K562 (cell line): ENCODE data around the gene MCAT. TPM values are rescaled to one million over a fixed set of nuclear protein-coding genes. Genes with fewer than 3 reads are reported as not detected.
A peak's percentile ranks its signal among the peaks of the same experiment; 100 is the strongest.

ENCODE experiments used
- ATF1 ChIP-seq, 2 experiments: fragments of 450-650 bp in 1 of 2; IDR thresholded peaks; 2 replicates each; pipeline ENCODE4 v1.6.1; 2016; ENCODE audit warnings: missing compliant biosample characterization in 1 of 2, missing genetic modification characterization in 1 of 2
- HMGN3 ChIP-seq: IDR thresholded peaks from 2 replicates; pipeline ENCODE4 v1.6.1; 2011; ENCODE audit warnings: borderline replicate concordance, low read depth, mild to moderate bottlenecking, mixed read lengths, low read length; ENCODE audit not compliant: insufficient read length; ENCODE audit errors: extremely low read depth
- JUNB ChIP-seq: fragments of 450-650 bp; formaldehyde crosslinking; conservative IDR thresholded peaks from 2 replicates; pipeline ENCODE4 v1.4.0; 2020; ENCODE audit warnings: mild to moderate bottlenecking
- KLF10 ChIP-seq: fragments of 250-450 bp; sonication (Bioruptor Pico); IDR thresholded peaks from 2 replicates; pipeline ENCODE4 v1.6.1; 2021; ENCODE audit warnings: matching md5 sums
- MCM3 ChIP-seq: fragments of 450-650 bp; IDR thresholded peaks from 2 replicates; pipeline ENCODE4 v1.6.1; 2016
- NBN ChIP-seq: fragments of 450-650 bp; IDR thresholded peaks from 2 replicates; pipeline ENCODE4 v1.6.1; 2016; ENCODE audit warnings: low read depth, mild to moderate bottlenecking
- NR2C2 ChIP-seq, 2 experiments: fragments of 200-800 bp in 1 of 2; sonication (Bioruptor generic) in 1 of 2; sonication (generic) in 1 of 2; formaldehyde crosslinking in 1 of 2; IDR thresholded peaks; 2 replicates each; pipeline versions ENCODE4 v1.6.1 to v1.8.0; 2016 to 2022; ENCODE audit warnings: mild to moderate bottlenecking in 1 of 2, missing compliant biosample characterization in 1 of 2, missing genetic modification characterization in 1 of 2, missing genetic modification reagents in 1 of 2
- PRMT5 ChIP-seq: sonication (generic); formaldehyde crosslinking; IDR thresholded peaks from 2 replicates; pipeline ENCODE4 v1.5.0; 2020; ENCODE audit warnings: missing genetic modification reagents
- RFX1 ChIP-seq: fragments of 450-650 bp; IDR thresholded peaks from 2 replicates; pipeline ENCODE4 v1.6.1; 2016; ENCODE audit warnings: mild to moderate bottlenecking, moderate library complexity
- RFX5 ChIP-seq: IDR thresholded peaks from 2 replicates; pipeline ENCODE4 v1.6.1; 2011; ENCODE audit warnings: low read depth, mild to moderate bottlenecking, improper control_type of control experiment, low read length
- SIN3B ChIP-seq: fragments of 450-650 bp; IDR thresholded peaks from 2 replicates; pipeline ENCODE4 v1.6.1; 2017; ENCODE audit warnings: low read depth, mild to moderate bottlenecking, moderate library complexity
- SMC3 ChIP-seq: conservative IDR thresholded peaks from 2 replicates; pipeline ENCODE4 v1.6.1; 2011; ENCODE audit warnings: low read depth, low read length, improper control_type of control experiment; ENCODE audit not compliant: insufficient read depth
- TAF1 ChIP-seq: IDR thresholded peaks from 2 replicates; pipeline ENCODE4 v1.6.1; 2011; ENCODE audit warnings: mild to moderate bottlenecking, low read length, moderate library complexity; ENCODE audit not compliant: insufficient read depth, control insufficient read depth, severe bottlenecking; ENCODE audit errors: extremely low read depth
- TAF7 ChIP-seq: fragments of 450-650 bp; IDR thresholded peaks from 2 replicates; pipeline ENCODE4 v1.6.1; 2016; ENCODE audit warnings: missing genetic modification characterization, missing compliant biosample characterization
- TARDBP ChIP-seq: fragments of 450-650 bp; IDR thresholded peaks from 2 replicates; pipeline ENCODE4 v1.6.1; 2016
- USF1 ChIP-seq: sonication (generic); formaldehyde crosslinking; IDR thresholded peaks from 2 replicates; pipeline ENCODE4 v1.9.0; 2022; ENCODE audit warnings: mild to moderate bottlenecking, missing genetic modification reagents
- VEZF1 ChIP-seq: fragments of 200-800 bp; sonication (Bioruptor generic); IDR thresholded peaks from 2 replicates; pipeline ENCODE4 v1.6.1; 2017; ENCODE audit warnings: missing genetic modification characterization, missing compliant biosample characterization
- ZNF212 ChIP-seq: fragments of 450-650 bp; formaldehyde crosslinking; IDR thresholded peaks from 2 replicates; pipeline ENCODE4 v1.4.0; 2020; ENCODE audit warnings: mild to moderate bottlenecking
- ZNF316 ChIP-seq: fragments of 450-650 bp; IDR thresholded peaks from 2 replicates; pipeline ENCODE4 v1.6.1; 2016
- ZNF766 ChIP-seq: fragments of 200-800 bp; sonication (Bioruptor generic); conservative IDR thresholded peaks from 2 replicates; pipeline ENCODE4 v1.6.1; 2016; ENCODE audit warnings: missing genetic modification characterization, missing compliant biosample characterization
- polyA plus RNA-seq, 8 experiments: library from polyadenylated mRNA; depleted of rRNA in 4 of 8; stranded (reverse) in 5 of 8; unstranded in 3 of 8; fragments of >200 nt; fragmentation: Nextera tagmentation in 2 of 8; fragmentation: Illumina TruSeq in 1 of 8; extraction: Ambion mirVana in 2 of 8; extraction: Trizol in 1 of 8; gene quantifications; 2 replicates each; pipeline versions ENCODE4 v1.2.1 to v1.2.3, GENCODE V29; 2011 to 2014; ENCODE audit warnings: inconsistent platforms in 1 of 8, missing spikeins in 1 of 8
- total RNA-seq, 7 experiments: library from RNA; depleted of rRNA in 6 of 7; stranded (reverse); fragments of >200 nt in 6 of 7; fragmentation: Illumina TruSeq in 2 of 7; extraction: Trizol in 2 of 7; gene quantifications; 2 replicates each; pipeline versions ENCODE4 v1.2.1 to v1.2.3, GENCODE V29; 2011 to 2021; ENCODE audit warnings: low replicate concordance in 1 of 7
- TF ChIP-seq, protein P1 (sequence below): fragments of 250-450 bp; sonication (Bioruptor Pico); IDR thresholded peaks from 2 replicates; pipeline ENCODE4 v1.4.0; 2020

MCAT gene
- total and polyA plus RNA-seq, 9 of the 15 experiments (the other 6 are each of a cell fraction or from before 2014, with no cell fraction given): 3.3 to 27.8 (median 13.9) TPM

- TF ChIP-seq TAF1 (no peak), JUNB (CRISPR knock-in tag) (no peak), HMGN3 (no peak), ZNF766 (no peak), SMC3 (no peak), TARDBP (no peak), ATF1 (CRISPR knock-in tag; IDR thresholded peaks at IDR 0.05) (no peak), ATF1 (tag; IDR thresholded peaks at IDR 0.05) (peak; percentile 47; the same call in 1 of the 2 replicates), VEZF1 (CRISPR knock-in tag) (peak; percentile 82), KLF10 (CRISPR knock-in tag) (no peak), NR2C2 (CRISPR knock-in tag; IDR thresholded peaks at IDR 0.05) (peak; percentile 99), NR2C2 (tag; IDR thresholded peaks at IDR 0.05) (peak; percentile 99), SIN3B (0 out of 2 replicates have a peak, but pooled peaks have one; percentile 29), USF1 (CRISPR knock-in tag) (no peak), ZNF316 (peak; percentile 68), RFX1 (peak; percentile 94), PRMT5 (CRISPR knock-in tag) (no peak), MCM3 (no peak), TAF7 (tag) (no peak), RFX5 (no peak), ZNF212 (CRISPR knock-in tag) (no peak), NBN (no peak)
- TF ChIP-seq, protein P1, sequence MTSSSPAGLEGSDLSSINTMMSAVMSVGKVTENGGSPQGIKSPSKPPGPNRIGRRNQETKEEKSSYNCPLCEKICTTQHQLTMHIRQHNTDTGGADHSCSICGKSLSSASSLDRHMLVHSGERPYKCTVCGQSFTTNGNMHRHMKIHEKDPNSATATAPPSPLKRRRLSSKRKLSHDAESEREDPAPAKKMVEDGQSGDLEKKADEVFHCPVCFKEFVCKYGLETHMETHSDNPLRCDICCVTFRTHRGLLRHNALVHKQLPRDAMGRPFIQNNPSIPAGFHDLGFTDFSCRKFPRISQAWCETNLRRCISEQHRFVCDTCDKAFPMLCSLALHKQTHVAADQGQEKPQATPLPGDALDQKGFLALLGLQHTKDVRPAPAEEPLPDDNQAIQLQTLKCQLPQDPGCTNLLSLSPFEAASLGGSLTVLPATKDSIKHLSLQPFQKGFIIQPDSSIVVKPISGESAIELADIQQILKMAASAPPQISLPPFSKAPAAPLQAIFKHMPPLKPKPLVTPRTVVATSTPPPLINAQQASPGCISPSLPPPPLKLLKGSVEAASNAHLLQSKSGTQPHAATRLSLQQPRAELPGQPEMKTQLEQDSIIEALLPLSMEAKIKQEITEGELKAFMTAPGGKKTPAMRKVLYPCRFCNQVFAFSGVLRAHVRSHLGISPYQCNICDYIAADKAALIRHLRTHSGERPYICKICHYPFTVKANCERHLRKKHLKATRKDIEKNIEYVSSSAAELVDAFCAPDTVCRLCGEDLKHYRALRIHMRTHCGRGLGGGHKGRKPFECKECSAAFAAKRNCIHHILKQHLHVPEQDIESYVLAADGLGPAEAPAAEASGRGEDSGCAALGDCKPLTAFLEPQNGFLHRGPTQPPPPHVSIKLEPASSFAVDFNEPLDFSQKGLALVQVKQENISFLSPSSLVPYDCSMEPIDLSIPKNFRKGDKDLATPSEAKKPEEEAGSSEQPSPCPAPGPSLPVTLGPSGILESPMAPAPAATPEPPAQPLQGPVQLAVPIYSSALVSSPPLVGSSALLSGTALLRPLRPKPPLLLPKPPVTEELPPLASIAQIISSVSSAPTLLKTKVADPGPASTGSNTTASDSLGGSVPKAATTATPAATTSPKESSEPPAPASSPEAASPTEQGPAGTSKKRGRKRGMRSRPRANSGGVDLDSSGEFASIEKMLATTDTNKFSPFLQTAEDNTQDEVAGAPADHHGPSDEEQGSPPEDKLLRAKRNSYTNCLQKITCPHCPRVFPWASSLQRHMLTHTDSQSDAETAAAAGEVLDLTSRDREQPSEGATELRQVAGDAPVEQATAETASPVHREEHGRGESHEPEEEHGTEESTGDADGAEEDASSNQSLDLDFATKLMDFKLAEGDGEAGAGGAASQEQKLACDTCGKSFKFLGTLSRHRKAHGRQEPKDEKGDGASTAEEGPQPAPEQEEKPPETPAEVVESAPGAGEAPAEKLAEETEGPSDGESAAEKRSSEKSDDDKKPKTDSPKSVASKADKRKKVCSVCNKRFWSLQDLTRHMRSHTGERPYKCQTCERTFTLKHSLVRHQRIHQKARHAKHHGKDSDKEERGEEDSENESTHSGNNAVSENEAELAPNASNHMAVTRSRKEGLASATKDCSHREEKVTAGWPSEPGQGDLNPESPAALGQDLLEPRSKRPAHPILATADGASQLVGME: no peak
These were observed 54.0 kb downstream of the MCAT start, which contains the start of gene TTLL1 (continued) for GRCh38 chr22:43088984-43089717.
